Astrocyte (in vitro differentiated cells and primary cell): ENCODE results near the gene DOCK7.

Experiments
- EZH2 ChIP-seq: IDR thresholded peaks from 2 replicates; pipeline ENCODE4 v1.6.1; 2012; ENCODE audit warnings: mild to moderate bottlenecking, low read length, inconsistent platforms; ENCODE audit not compliant: insufficient read depth
- TF ChIP-seq, protein P1 (sequence below): IDR thresholded peaks from 2 replicates; pipeline ENCODE4 v1.5.1; 2011; ENCODE audit warnings: low read depth, mild to moderate bottlenecking, inconsistent platforms, low read length, moderate library complexity; ENCODE audit not compliant: insufficient read depth

- TF ChIP-seq, protein P1, sequence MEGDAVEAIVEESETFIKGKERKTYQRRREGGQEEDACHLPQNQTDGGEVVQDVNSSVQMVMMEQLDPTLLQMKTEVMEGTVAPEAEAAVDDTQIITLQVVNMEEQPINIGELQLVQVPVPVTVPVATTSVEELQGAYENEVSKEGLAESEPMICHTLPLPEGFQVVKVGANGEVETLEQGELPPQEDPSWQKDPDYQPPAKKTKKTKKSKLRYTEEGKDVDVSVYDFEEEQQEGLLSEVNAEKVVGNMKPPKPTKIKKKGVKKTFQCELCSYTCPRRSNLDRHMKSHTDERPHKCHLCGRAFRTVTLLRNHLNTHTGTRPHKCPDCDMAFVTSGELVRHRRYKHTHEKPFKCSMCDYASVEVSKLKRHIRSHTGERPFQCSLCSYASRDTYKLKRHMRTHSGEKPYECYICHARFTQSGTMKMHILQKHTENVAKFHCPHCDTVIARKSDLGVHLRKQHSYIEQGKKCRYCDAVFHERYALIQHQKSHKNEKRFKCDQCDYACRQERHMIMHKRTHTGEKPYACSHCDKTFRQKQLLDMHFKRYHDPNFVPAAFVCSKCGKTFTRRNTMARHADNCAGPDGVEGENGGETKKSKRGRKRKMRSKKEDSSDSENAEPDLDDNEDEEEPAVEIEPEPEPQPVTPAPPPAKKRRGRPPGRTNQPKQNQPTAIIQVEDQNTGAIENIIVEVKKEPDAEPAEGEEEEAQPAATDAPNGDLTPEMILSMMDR: no peak
- no peak for TF ChIP-seq EZH2
Measured at GRCh38 chr1:62544570-62544969, 143.6 kb downstream of the DOCK7 start.
